ENCODE results near the gene AP4B1.
A peak's percentile ranks its signal among the peaks of the same experiment; 100 is the strongest.

Gene AP4B1

DNA sequence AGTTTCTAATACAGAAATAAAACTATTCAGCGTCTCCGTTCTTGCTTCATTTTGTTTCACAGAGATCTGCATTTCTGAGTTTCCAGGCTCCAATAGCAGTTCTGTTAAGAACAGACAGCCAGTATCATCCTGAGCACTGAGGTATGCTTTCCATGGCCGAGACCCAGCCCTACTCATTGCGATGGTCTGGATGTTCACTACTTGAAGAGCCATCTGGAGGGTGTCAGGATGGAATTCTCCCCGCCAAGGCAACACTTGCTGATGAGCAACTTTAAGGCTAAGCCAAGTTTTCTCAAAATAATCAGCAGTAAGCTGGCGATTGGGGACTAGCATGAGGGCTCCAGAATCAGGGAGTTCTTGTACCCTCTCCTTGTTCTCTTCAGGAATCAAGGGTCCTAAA lies 9.5 kb downstream of the AP4B1 start:
- DNase-seq (ENCODE audit: low spot score): no peak

DNA sequence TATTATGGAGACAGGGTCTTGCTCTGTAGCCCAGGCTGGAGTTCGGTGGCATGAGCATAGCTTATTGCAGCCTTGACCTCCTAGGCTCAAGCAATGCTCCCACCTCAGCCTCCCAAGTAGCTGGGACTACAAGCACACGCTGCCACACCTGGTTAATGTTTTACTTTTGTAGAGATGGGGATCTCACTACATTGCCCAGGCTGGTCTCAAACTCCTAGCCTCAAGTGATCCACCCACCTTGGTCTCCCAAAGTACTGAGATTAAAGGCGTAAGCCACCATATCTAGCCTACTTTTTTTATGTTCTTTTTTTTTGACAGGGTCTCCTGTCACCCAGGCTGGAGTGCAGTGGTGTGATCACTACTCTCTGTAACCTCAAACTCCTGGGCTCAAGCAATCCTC lies 11.3 kb downstream of the AP4B1 start:
- DNase-seq (ENCODE audit: low spot score): no peak

DNA sequence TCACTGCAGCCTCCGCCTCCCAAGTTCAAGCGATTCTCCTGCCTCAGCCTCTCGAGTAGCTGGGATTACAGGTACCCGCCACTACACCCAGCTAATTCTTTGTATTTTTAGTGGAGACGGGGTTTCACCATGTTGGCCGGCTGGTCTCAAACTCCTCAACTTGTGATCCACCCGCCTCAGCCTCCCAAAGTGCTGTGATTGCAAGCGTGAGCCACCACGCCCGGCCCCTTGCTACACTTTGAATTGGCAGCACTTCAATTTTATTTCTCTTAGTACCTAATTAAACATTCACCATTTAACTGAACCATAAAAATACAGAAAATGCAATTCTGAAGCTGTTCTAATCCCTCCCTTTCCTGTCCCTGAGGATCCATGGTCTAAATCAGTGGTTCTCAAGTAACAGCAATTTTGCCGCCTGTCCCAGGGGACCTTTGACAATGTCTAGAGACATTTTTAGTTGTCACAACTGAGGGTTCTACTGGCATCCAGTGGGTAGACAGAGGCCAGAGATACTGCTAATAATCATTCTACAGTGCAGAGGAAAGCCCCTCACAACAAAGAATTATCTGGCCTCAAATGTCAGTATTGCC lies 12.9 kb downstream of the AP4B1 start:
- no peak for DNase-seq (ENCODE audit: low spot score)

- DNase-seq (ENCODE audit: low spot score): no peak
Measured at GRCh38 chr1:113890816-113891215, 13.8 kb downstream of the AP4B1 start.

DNA sequence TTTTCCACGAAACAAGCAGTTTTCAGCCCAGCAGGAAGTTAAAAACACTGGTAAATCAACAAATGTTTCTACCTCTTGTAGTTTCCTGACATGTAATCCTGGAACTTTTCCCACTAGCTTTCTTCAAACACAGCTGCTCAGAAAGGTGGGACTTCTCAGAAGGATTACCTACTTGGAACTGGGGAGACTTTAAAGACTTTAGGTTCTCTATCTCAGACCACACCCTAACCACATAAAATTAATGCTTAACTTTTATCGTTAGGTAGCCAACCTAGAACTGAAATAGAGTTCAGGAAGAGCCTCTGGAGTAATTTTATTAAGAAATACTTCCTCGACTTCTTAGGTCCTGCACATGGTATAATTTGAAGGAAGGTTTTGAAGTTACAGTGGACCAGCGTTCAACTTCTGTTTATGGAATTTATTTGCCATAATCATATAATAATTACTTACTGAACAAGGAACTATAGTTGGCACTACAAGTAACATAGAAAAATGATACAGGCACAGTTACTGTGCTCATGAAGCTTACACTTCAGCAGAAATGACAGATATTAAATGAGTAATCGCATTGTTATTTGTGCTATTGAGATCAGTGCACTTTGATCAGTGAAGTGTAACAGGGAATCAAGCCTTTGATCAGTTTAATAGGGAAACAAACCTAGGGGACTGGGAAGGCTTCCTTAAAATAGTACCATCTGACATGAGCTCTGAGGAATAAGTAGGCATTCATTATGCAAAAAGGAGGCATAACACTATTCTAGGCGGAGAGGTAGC lies 17.0 kb downstream of the AP4B1 start, which contains the start of gene BCL2L15:
BCL2L15 (minus strand) TSS at position 180 of the 774 bp plus-strand sequence. CDS start 206 bp downstream, outside the sequence.
- DNase-seq (ENCODE audit: low spot score): no peak

GRCh38 chr1:113886417-113887401 lies 17.9 kb downstream of the AP4B1 start:
- DNase-seq (ENCODE audit: low spot score): no peak

DNA sequence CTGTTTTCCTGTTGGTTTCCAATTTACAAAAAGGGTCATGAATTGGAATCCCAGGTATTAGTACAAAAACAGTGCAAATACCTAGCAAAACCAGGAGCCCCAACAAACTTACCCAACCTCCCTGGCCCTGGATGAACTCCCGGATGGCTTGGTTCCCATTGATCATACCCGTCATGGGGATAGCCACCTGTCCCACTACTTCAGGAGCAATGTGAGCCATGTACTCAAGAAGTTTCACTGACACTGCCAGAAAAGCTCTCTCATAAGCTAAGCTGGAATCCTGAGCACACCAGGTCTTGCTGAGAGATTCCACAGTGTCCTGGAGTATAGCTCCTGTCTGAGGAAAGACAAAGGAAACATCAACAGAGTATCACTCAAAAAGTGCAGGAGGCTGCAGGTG lies 22.9 kb downstream of the AP4B1 start:
- DNase-seq (ENCODE audit: low spot score): no peak

GRCh38 chr1:113879739-113880038 lies 24.9 kb downstream of the AP4B1 start:
- no peak for DNase-seq (ENCODE audit: low spot score)

GRCh38 chr1:113876176-113876575 lies 28.4 kb downstream of the AP4B1 start:
- DNase-seq (ENCODE audit: low spot score): no peak

DNA sequence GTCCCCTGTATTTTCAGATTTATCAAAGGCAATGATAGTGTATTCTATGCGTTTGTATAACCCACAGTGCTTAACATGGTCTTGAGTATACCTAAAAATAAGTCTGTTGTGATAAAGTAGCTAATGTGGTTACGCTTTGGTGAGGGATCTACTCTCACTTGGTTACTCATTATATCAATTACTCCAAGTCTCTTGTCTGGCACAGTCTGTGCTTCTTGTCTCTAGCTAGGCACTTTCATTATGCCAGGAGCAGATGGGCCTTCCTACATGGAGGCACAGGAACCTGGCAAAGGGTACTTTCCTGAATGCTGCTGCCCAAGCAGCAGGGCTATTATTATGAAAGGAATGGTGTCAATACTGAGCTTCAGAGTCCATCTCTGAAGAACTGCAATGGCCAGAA lies 28.9 kb downstream of the AP4B1 start:
- DNase-seq (ENCODE audit: low spot score): no peak

GRCh38 chr1:113874012-113874879 lies 30.4 kb downstream of the AP4B1 start:
- DNase-seq (ENCODE audit: low spot score): no peak

DNA sequence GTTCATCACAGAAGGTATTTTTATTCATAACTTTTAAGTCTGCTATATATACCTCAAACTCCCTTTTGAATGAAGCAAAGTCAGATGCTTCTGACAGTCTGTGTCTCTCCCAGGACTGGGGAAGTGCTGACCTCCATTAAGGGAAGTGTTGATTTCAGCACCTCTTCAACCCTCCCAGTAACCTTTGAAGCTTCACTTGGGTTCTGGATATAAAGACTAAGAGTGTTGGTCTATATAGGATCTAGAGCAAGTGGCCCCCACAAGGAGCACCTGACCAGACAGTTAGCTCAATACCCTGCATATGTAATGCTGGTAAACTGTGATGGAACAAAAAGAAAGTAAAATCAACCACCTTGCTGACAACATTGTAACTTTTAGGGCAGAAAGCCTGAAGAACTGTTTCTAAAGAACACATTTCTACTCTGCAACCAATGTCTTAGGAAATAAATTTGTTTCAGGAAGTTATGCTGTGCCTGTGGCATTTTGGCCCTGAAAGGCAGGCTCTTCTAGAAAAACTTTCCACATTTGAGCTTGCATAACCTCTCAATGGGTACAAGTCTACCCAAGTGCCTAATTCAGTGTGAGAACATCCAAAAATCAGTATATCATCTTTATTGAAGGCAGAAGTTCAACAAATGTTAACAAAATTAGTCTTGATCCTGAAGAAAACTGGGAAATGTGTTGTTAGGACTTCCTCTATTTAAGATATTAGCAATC lies 32.2 kb downstream of the AP4B1 start:
- DNase-seq (ENCODE audit: low spot score): no peak

DNA sequence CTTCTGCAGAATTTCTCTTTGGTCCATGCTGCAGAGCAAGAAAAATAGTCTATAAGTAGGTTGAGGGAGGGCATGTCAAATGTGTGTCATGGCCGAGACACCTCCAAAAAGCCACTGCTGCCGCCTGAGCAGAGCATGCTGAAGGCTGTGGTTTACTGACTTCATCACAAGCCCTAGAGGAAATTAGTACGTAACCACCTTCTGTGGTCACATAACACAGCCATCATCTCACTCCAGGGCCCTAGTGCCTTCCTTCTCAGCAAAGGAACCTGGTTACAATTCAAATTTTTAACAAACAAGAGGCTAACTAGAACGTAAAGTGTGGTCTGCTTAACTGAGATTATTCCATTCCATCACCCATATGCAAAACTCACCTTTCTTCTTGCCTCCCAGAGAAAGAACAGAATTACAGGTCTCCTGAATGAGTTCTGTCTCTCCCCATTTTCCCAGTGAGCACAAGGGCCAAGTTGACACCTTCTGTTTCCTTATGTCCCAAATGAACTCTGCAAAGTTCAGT lies 32.9 kb downstream of the AP4B1 start, which contains the start of gene PTPN22:
PTPN22 (minus strand) TSS at position 116 of the 517 bp plus-strand sequence.
- DNase-seq (ENCODE audit: low spot score): no peak

GRCh38 chr1:113870778-113871177 lies 33.8 kb downstream of the AP4B1 start:
- no peak for DNase-seq (ENCODE audit: low spot score)

DNA sequence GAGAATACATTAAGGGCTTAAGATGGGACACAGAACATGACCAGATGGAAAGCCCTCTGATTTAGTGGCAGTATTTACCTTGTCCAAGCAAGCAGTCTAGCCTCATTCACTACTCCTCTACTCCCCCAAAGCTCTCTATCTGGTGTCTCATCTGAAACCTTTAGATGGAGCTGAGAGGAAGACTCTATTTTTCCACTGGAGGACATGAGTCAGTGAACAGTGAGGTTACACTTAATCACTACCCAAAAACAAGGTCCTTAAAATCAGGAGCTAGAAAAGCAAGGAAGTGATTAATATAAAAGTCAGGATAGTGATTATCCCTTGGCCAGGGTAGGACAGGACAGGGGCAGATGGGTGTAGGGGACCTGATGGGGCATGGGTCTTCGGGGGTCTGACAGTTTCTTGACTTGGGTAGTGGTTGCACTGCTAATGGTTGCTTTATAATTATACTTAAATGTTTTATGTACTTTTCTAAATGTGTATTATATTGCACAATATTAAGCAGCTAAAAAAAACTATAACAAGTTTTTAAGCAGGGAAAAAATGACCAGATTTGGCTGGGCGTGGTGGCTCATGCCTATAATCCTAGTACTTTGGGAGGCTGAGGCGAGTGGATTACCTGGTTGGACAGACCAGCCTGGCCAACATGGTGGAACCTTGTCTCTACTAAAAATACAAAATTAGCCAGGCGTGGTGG lies 36.1 kb downstream of the AP4B1 start:
- no peak for DNase-seq (ENCODE audit: low spot score)

GRCh38 chr1:113861641-113862040 lies 43.0 kb downstream of the AP4B1 start:
- no peak for DNase-seq (ENCODE audit: low spot score)

GRCh38 chr1:113860891-113861290 lies 43.7 kb downstream of the AP4B1 start:
- peak; percentile 6 for DNase-seq (ENCODE audit: low spot score)

DNA sequence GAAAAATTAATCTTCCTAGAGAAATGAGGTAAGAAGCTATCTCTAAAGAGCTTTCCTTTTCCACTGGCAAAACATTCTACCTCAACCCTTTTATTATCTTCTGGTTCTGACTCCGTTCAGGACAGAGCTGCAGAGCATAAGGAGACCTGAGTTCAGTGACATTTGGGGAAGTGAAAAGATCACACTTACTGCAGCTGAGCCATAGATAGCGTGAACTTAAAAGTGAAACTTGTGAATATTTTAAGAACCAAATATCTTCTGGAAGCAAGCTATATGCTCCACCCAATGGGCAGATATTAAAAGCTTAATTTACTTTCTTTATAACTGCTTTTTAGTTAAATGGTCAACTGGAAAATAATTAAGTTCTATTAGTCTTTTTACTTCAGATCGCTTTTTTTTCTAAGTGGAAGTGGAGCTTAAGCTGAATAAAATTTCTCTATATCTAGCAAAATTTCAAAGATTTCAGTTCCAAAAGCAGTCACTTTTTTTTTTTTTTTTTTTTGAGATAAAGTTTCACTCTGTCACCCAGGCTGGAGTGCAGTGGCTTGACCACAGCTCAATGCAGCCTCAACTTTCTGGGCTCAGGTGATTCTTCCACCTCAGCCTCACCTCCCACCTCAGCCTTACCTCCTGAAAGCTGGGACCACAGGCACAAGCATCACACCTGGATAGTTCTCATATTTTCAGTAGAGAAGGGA lies 45.0 kb downstream of the AP4B1 start:
- DNase-seq (ENCODE audit: low spot score): no peak

GRCh38 chr1:113858982-113859381 lies 45.6 kb downstream of the AP4B1 start:
- no peak for DNase-seq (ENCODE audit: low spot score)

GRCh38 chr1:113858418-113858817 lies 46.2 kb downstream of the AP4B1 start:
- no peak for DNase-seq (ENCODE audit: low spot score)

All from COLO829 (cell line).